Panc1 (cell line): ENCODE results near the gene TTC28. TPM values are rescaled to one million over a fixed set of nuclear protein-coding genes. Genes with fewer than 3 reads are reported as not detected.

Experiments used
- ATAC-seq: fragments of 200-7000 bp; cut with Tn5 transposase; 2 replicates; pipeline ENCODE4 v1.9.1; 2020; ENCODE audit warnings: mild to moderate bottlenecking, moderate library complexity
- BruUV-seq: library from RNA; stranded (reverse); fragments of 400-500 nt; replicated peaks from 2 replicates; lab custom pipeline; 2021; lab: Mats Ljungman, UMichigan
- CTCF ChIA-PET: fragments of 300-600 bp; sonication (Branson Sonifier 250); formaldehyde crosslinking; loops from one replicate; lab custom pipeline; 2022; ENCODE audit warnings: antibody characterized with exemption; lab: Charles Lee
- POLR2A ChIA-PET: fragments of 300-600 bp; sonication (Branson Sonifier 250); formaldehyde crosslinking; loops from one replicate; lab custom pipeline; 2022; ENCODE audit warnings: antibody characterized with exemption; lab: Charles Lee
- DNase-seq: peaks from one replicate; pipeline ENCODE4 v3.0.0-alpha.2; 2010; ENCODE audit warnings: low read depth, low spot score
- H3K27ac ChIP-seq: 2 replicates; pipeline ENCODE4 v1.5.1; 2011; ENCODE audit warnings: mild to moderate bottlenecking, low read length, inconsistent platforms
- H3K27me3 ChIP-seq: fragments of 200-500 bp; sonication (Bioruptor generic); 2 replicates; pipeline ENCODE4 v1.6.0; 2014; ENCODE audit warnings: low read length, inconsistent platforms; ENCODE audit not compliant: control insufficient read depth, insufficient read depth
- H3K36me3 ChIP-seq: fragments of 200-500 bp; sonication (Bioruptor generic); 2 replicates; pipeline ENCODE4 v1.5.1; 2014; ENCODE audit warnings: inconsistent platforms, mild to moderate bottlenecking, low read length, moderate library complexity; ENCODE audit not compliant: control insufficient read depth, insufficient read depth
- H3K4me1 ChIP-seq: 2 replicates; pipeline ENCODE4 v1.5.1; 2011; ENCODE audit warnings: inconsistent platforms, mild to moderate bottlenecking, low read length, moderate library complexity; ENCODE audit not compliant: control insufficient read depth, insufficient read depth
- H3K4me3 ChIP-seq, 2 experiments: 2 replicates each; pipeline ENCODE4 v1.5.1; 2011 to 2012; ENCODE audit warnings: low read depth in 2 of 2, low read length in 2 of 2, mild to moderate bottlenecking in 2 of 2, inconsistent platforms in 1 of 2, moderate library complexity in 1 of 2
- H3K9me3 ChIP-seq: fragments of 200-500 bp; sonication (Bioruptor generic); 2 replicates; pipeline ENCODE4 v1.5.1; 2014; ENCODE audit warnings: low read depth, mild to moderate bottlenecking, inconsistent platforms, low read length, moderate library complexity; ENCODE audit not compliant: control insufficient read depth, insufficient read depth
- CTCF ChIP-seq: fragments of 450-650 bp; IDR thresholded peaks from 2 replicates; pipeline ENCODE4 v1.5.1; 2017; ENCODE audit warnings: mild to moderate bottlenecking
- POLR2AphosphoS5 ChIP-seq: IDR thresholded peaks from 2 replicates; pipeline ENCODE4 v1.6.1; 2012; ENCODE audit warnings: mild to moderate bottlenecking, low read depth, low read length, moderate library complexity
- REST ChIP-seq, 2 experiments: IDR thresholded peaks; 2 replicates each; pipeline ENCODE4 v1.6.1; 2011 to 2012; ENCODE audit warnings: low read depth in 2 of 2, control low read depth in 1 of 2, low read length in 1 of 2, mild to moderate bottlenecking in 1 of 2, moderate library complexity in 1 of 2; ENCODE audit not compliant: insufficient read depth in 1 of 2
- SIN3A ChIP-seq: IDR thresholded peaks from 2 replicates; pipeline ENCODE4 v1.6.1; 2012; ENCODE audit warnings: low read depth, mild to moderate bottlenecking, low read length, moderate library complexity, borderline replicate concordance; ENCODE audit not compliant: insufficient read depth
- TCF7L2 ChIP-seq: IDR thresholded peaks from 2 replicates; pipeline ENCODE4 v1.6.1; 2011; ENCODE audit warnings: mild to moderate bottlenecking, low read depth, low read length, inconsistent platforms
- in situ Hi-C: cut with HindIII; loops from 2 replicates; pipeline ENCODE4 v1.10.0; 2016; ENCODE audit warnings: low sequenced_read_pairs, low pct_unique_long_range_greater_than_20kb
- intact Hi-C: fragments of 100-400 bp; cut with micrococcal nuclease; formaldehyde crosslinking; loops from one replicate; pipeline ENCODE4 v1.10.0; 2022; ENCODE audit not compliant: unreplicated experiment
- total RNA-seq: library from RNA; stranded (reverse); gene quantifications from one replicate; pipeline ENCODE4 v1.2.1, GENCODE V29; 2021; ENCODE audit not compliant: unreplicated experiment

The TTC28 gene
- total RNA-seq, 1 experiment from 2014 or later = 24.8 TPM

GRCh38 chr22:28097627-28098026 is 582.0 kb downstream of the TTC28 start:
- H3K27me3 ChIP-seq = no peaks in the 10 kb centered on the region
- in situ Hi-C loops = no loop called here
- no peak overlapping the region for H3K4me3 ChIP-seq
- H3K9me3 ChIP-seq = no peaks in the 10 kb centered on the region
- BruUV-seq = no TSS peak
- ChIA-PET CTCF (no interaction called here), POLR2A (no interaction called here)
- intact Hi-C loops = no loop called here
- no peaks in the 10 kb centered on the region for H3K36me3 ChIP-seq
- no peak for TF ChIP-seq SIN3A
- no peak for TF ChIP-seq TCF7L2
- TF ChIP-seq POLR2AphosphoS5 = no peak
- no peak for TF ChIP-seq CTCF
- no peak for TF ChIP-seq REST (IDR thresholded peaks at IDR 0.05; ENCODE audit: insufficient read depth in 1 of 2, low read depth in 2 of 2, low read length in 1 of 2)
- DNase-seq = no peak
- no peak overlapping the region for H3K27ac ChIP-seq
- ATAC-seq = no peak
- H3K4me1 ChIP-seq = no peaks in the 10 kb centered on the region

GRCh38 chr22:28096161-28096560 is 583.5 kb downstream of the TTC28 start:
- no peaks in the 10 kb centered on the region for H3K27me3 ChIP-seq
- H3K4me1 ChIP-seq = no peaks in the 10 kb centered on the region
- TF ChIP-seq REST (IDR thresholded peaks at IDR 0.05; ENCODE audit: insufficient read depth in 1 of 2, low read depth in 2 of 2, low read length in 1 of 2) (no peak), CTCF (no peak), TCF7L2 (no peak), SIN3A (no peak), POLR2AphosphoS5 (no peak)
- H3K27ac ChIP-seq = no peak overlapping the region
- no TSS peak for BruUV-seq
- H3K4me3 ChIP-seq = no peak overlapping the region
- no peaks in the 10 kb centered on the region for H3K36me3 ChIP-seq
- no peaks in the 10 kb centered on the region for H3K9me3 ChIP-seq
- ChIA-PET CTCF (no interaction called here), POLR2A (no interaction called here)
- intact Hi-C loops = no loop called here
- no peak for DNase-seq
- ATAC-seq = no peak
- in situ Hi-C loops = no loop called here
